ENCODE measurements around the gene TST.
A peak's percentile ranks its signal among the peaks of the same experiment; 100 is the strongest.

Gene TST

DNA sequence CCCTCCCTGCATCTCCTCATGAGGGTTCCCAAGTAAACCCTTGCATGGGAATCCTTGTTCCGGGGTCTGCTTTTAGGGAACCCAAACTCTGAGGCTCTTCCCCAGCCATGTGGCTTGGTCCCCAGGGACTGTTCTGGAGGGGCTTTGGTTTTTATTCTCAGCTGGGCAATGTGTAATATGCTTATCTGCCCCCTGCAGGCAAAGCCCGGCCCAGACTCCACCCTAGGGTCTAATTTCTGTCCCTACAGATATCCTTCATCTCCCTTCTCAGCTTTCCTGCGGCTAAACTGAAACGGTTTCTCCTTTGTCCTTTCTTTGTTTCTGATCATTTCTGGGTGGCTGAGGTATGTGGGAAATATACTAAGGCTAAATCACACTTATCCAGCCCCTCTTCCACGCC lies 37.1 kb downstream of the TST start:
- no peak for DNase-seq (ENCODE audit: low read depth in 2 of 2)

DNA sequence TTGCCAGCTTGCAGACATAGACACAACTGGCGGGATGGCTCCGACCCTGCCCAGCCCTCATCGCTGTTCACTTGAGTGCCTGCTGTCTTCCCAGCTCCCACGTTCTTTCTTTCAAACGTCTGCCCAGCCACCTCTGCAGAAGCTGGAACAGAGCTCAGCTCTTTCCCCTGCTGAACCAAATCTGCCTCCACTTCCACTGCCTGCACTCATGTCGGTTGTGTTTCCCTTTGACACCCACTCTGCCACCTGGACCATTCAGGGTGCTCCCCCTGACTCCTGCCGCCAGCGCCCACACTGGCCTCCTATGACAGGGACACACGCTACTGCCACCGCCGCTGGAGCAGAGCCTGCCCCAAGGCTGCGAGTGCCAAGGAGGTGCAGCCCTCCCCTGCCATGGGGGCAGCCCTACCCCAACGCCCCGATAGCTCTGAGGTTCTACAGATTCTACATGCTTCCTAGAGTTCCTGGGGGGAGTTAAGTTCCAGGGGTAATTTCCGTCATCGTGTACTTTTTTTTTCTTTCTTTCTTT lies 37.9 kb downstream of the TST start:
- no peak for DNase-seq (ENCODE audit: low read depth in 2 of 2)

DNA sequence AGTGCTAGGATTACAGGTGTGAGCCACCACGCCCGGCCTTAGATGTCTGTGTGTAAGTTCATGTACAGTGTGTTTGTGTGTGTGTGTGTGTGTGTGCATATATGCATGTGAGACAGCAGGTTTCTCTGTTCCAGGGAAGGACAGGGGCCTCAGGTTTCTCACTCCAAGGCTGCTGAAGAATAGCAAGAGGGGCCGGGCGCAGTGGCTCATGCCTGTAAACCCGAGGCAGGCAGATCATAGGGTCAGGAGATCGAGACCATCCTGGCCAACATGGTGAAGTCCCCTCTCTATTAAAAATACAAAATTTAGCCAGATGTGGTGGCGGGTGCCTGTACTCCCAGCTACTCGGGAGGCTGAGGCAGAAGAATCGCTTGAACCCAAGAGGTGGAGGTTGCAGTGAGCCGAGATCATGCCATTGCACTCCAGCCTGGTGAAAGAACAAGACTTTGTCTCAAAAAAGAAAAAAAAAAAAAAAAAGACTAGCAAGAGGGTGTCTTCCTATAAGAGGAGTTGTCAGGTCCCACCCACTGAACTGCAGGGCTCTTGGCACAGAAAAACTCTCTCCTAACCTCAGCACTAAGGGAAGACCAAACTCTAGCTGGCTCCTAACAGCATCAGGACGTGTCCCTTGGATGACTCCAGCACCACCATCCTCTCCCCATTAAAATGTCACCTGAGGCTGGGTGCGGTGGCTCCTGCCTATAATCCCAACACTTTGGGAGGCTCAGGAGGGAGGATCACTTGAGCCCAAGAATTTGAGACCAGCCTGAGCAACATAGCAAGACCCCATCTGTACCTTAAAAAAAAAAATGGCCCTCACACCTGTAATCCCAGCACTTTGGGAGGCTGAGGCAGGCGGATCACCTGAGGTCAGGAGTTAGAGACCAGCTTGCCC lies 40.0 kb downstream of the TST start:
- DNase-seq (ENCODE audit: low read depth in 2 of 2): no peak

GRCh38 chr22:36977947-36978660 lies 41.1 kb downstream of the TST start:
- DNase-seq (ENCODE audit: low read depth in 2 of 2): peak; percentile 80 to 82

DNA sequence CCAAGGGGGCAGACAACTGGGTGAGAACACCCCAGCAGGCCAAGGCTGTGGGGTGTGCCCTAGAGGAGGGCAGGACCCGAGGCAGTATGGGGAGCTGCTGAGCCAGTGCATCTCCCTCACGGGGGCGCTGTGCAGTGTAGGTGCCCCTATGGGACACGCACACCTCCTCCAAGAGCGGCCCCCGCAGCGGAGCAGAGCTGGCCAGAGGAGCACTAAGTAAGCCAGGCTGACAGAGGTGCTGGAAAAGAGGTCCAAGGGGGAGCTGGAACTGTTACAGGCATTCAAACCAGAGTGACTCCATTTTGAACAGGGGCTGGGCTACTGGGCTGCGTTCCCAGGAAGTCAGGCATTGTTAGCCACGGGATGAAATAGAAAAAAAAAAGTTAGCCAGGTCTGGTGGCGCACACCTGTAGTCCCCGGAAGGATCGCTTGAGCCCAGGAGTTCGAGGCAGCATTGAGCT lies 41.8 kb downstream of the TST start:
- peak; percentile 63 to 80 for DNase-seq (ENCODE audit: low read depth in 2 of 2)

DNA sequence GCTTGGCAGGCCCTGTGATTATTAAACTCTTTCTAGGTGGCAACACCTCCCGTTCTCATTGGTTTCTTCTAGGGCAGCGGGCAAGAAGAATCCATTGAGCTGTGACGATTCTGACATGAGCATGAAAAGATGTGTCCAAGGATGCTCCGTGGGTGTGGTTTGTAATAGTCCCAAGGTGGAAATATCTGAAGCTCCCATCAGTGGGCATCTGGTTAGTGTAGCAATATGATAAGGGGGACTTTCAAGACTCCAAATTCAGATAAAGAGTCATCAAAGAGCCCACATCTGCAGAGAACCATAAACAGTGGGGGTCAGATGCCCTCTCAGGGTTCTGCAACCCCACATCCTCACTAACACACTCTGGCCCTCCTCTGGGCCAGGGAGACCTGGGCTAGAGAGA lies 42.6 kb downstream of the TST start:
- no peak for DNase-seq (ENCODE audit: low read depth in 2 of 2)

DNA sequence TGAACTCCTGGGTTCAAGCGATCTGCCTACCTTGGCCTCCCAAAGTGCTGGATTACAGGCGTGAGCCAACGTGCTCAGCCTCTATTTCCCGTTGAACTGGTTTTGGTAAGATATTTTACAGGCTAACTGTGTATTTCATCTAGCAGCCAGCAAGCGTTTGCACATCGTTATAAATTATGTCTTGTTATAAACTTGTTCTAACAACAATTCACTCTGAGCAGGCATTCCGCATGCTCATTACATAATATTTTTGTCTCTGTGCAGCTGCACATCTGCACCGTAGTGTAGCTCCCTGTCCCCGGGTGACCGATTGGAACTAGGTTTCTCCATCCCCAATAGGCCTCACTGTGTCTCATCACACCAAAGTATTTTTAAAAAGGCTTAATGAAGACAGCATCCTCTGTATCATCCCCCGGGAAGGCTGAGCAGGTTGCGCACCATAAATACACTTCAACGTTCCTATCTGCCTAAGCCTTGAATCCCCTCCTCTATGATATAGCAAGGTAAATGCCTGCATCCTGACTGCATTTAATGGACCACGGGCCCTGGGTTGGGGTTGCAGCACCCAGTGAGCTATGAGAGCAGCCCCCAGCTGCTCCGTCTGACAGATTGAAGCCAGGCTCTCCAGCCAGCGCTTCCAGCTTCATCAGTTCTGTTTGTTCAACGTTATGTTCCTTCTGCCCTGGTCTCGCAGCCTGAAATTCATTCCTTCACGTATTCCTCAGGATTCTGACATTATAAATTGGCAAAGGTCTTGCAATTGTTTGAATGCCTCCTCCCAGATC lies 47.7 kb downstream of the TST start:
- DNase-seq (ENCODE audit: low read depth in 2 of 2): no peak

- DNase-seq (ENCODE audit: low read depth in 2 of 2): no peak
Observed at GRCh38 chr22:36968249-36968964, 50.8 kb downstream of the TST start.

GRCh38 chr22:36966851-36967540 lies 52.3 kb downstream of the TST start:
- no peak for DNase-seq (ENCODE audit: low read depth in 2 of 2)

GRCh38 chr22:36965696-36966095 lies 53.6 kb downstream of the TST start:
- no peak for DNase-seq (ENCODE audit: low read depth in 2 of 2)

GRCh38 chr22:36964106-36964505 lies 55.1 kb downstream of the TST start:
- DNase-seq (ENCODE audit: low read depth in 2 of 2): no peak

GRCh38 chr22:36963302-36963701 lies 55.9 kb downstream of the TST start:
- DNase-seq (ENCODE audit: low read depth in 2 of 2): no peak

- no peak for DNase-seq (ENCODE audit: low read depth in 2 of 2)
Observed at GRCh38 chr22:36961626-36962025, 57.6 kb downstream of the TST start.
